HCT116 (cell line): ENCODE measurements around the gene ACOX3. TPM values are rescaled to one million over a fixed set of nuclear protein-coding genes. Genes with fewer than 3 reads are reported as not detected.

Experiments
- ATAC-seq: fragments of 200-7000 bp; cut with Tn5 transposase; 2 replicates; pipeline ENCODE4 v1.9.1; 2020; ENCODE audit warnings: mild to moderate bottlenecking, moderate library complexity
- BruUV-seq: library from RNA; stranded (reverse); fragments of 400-500 nt; replicated peaks from 2 replicates; lab custom pipeline; 2021; lab: Mats Ljungman, UMichigan
- CTCF ChIA-PET: fragments of 300-600 bp; sonication (Branson Sonifier 250); formaldehyde crosslinking; loops from one replicate; lab custom pipeline; 2021; ENCODE audit warnings: antibody characterized with exemption; lab: Charles Lee
- POLR2A ChIA-PET: fragments of 300-600, 350-600 bp; sonication (Branson Sonifier 250); formaldehyde crosslinking; loops from one replicate; lab custom pipeline; 2021; ENCODE audit warnings: antibody characterized with exemption; lab: Charles Lee
- RAD21 ChIA-PET, 2 experiments: fragments of 300-600 bp; sonication (Branson Sonifier 250); formaldehyde crosslinking; loops; one replicate each; lab custom pipeline; 2023; ENCODE audit warnings: low total read pairs in 2 of 2; ENCODE audit not compliant: uncharacterized antibody in 2 of 2, unreplicated experiment in 2 of 2, low non-redundant PET in 1 of 2; lab: Charles Lee
- DNase-seq: peaks from one replicate; pipeline ENCODE4 v3.0.0-alpha.2; 2010; ENCODE audit warnings: low read depth, low spot score
- H2AFZ ChIP-seq: fragments of 200-600 bp; shearing (Covaris generic), sonication (generic); 2 replicates; pipeline ENCODE4 v1.6.1; 2017; ENCODE audit warnings: low read depth, mixed run types, mixed read lengths, antibody characterized with exemption, low read length; ENCODE audit not compliant: poor library complexity, severe bottlenecking
- H3K27ac ChIP-seq: 2 replicates; pipeline ENCODE4 v1.5.1; 2012; ENCODE audit warnings: low read depth, low read length
- H3K27me3 ChIP-seq: fragments of 200-600 bp; sonication (generic); 2 replicates; pipeline ENCODE4 v1.6.1; 2016; ENCODE audit warnings: mixed run types, low read length, mixed read lengths; ENCODE audit not compliant: insufficient read depth
- H3K36me3 ChIP-seq, 2 experiments: fragments of 200-500 bp in 1 of 2; fragments of 200-600 bp in 1 of 2; sonication (Bioruptor generic) in 1 of 2; sonication (generic) in 1 of 2; 2 replicates each; pipeline versions ENCODE4 v1.5.1 to v1.6.1; 2014 to 2016; ENCODE audit warnings: low read length in 2 of 2, inconsistent platforms in 1 of 2, mixed read lengths in 1 of 2, mixed run types in 1 of 2; ENCODE audit not compliant: insufficient read depth in 2 of 2, control insufficient read depth in 1 of 2
- H3K4me1 ChIP-seq, 2 experiments: fragments of 200-600 bp in 1 of 2; sonication (generic) in 1 of 2; 2 replicates each; pipeline versions ENCODE4 v1.5.1 to v1.6.1; 2012 to 2017; ENCODE audit warnings: low read length in 2 of 2, inconsistent platforms in 1 of 2, mild to moderate bottlenecking in 1 of 2, mixed read lengths in 1 of 2, mixed run types in 1 of 2, moderate library complexity in 1 of 2; ENCODE audit not compliant: insufficient read depth in 2 of 2, control insufficient read depth in 1 of 2
- H3K4me2 ChIP-seq: fragments of 200-600 bp; sonication (generic); 2 replicates; pipeline ENCODE4 v1.6.1; 2017; ENCODE audit warnings: mixed run types, low read length, mixed read lengths
- H3K4me3 ChIP-seq, 2 experiments: fragments of 200-600 bp in 1 of 2; sonication (generic) in 1 of 2; replicated peaks in 1 of 2; 2 replicates each; pipeline ENCODE4 v1.5.1; 2011 to 2016; ENCODE audit warnings: low read length in 2 of 2, control low read depth in 1 of 2, low read depth in 1 of 2, mild to moderate bottlenecking in 1 of 2, mixed read lengths in 1 of 2, mixed run types in 1 of 2
- H3K79me2 ChIP-seq: fragments of 200-600 bp; sonication (generic); 2 replicates; pipeline ENCODE4 v1.6.1; 2017; ENCODE audit warnings: mild to moderate bottlenecking, mixed run types, low read length, moderate library complexity, mixed read lengths; ENCODE audit not compliant: insufficient read depth
- H3K9ac ChIP-seq: fragments of 200-600 bp; sonication (generic); 2 replicates; pipeline ENCODE4 v1.6.1; 2016; ENCODE audit warnings: low read length, mixed read lengths
- H3K9me2 ChIP-seq: fragments of 200-600 bp; sonication (generic), shearing (Covaris generic); 2 replicates; pipeline ENCODE4 v1.6.1; 2017; ENCODE audit warnings: mixed run types, mild to moderate bottlenecking, moderate library complexity; ENCODE audit not compliant: insufficient read depth
- H3K9me3 ChIP-seq, 2 experiments: fragments of 200-500 bp in 1 of 2; fragments of 200-600 bp in 1 of 2; sonication (Bioruptor generic) in 1 of 2; sonication (generic) in 1 of 2; 2 replicates each; pipeline ENCODE4 v1.6.1; 2014 to 2017; ENCODE audit warnings: low read length in 2 of 2, mixed read lengths in 2 of 2, inconsistent platforms in 1 of 2, low read depth in 1 of 2, mild to moderate bottlenecking in 1 of 2, mixed run types in 1 of 2, moderate library complexity in 1 of 2; ENCODE audit not compliant: control insufficient read depth in 1 of 2, insufficient read depth in 1 of 2
- H4K20me1 ChIP-seq: fragments of 200-600 bp; sonication (generic), shearing (Covaris generic); 2 replicates; pipeline ENCODE4 v1.6.1; 2017; ENCODE audit warnings: mixed run types, mild to moderate bottlenecking, moderate library complexity; ENCODE audit not compliant: insufficient read depth
- CBX3 ChIP-seq: IDR thresholded peaks from 2 replicates; pipeline ENCODE4 v1.6.1; 2012; ENCODE audit warnings: low read depth
- CTCF ChIP-seq, 3 experiments: fragments of 200-600 bp in 1 of 3; sonication (generic) in 1 of 3; IDR thresholded peaks in 2 of 3; conservative IDR thresholded peaks in 1 of 3; 2 replicates each; pipeline ENCODE4 v1.5.1; 2012 to 2017; ENCODE audit warnings: low read depth in 2 of 3, low read length in 2 of 3, antibody characterized with exemption in 1 of 3, borderline replicate concordance in 1 of 3, control low read depth in 1 of 3, mild to moderate bottlenecking in 1 of 3, mixed read lengths in 1 of 3, mixed run types in 1 of 3, moderate library complexity in 1 of 3; ENCODE audit not compliant: insufficient read depth in 1 of 3
- ELF1 ChIP-seq: IDR thresholded peaks from 2 replicates; pipeline ENCODE4 v1.6.1; 2012; ENCODE audit warnings: low read depth, borderline replicate concordance
- POLR2A ChIP-seq: IDR thresholded peaks from 2 replicates; pipeline ENCODE4 v1.7.0; 2011; ENCODE audit warnings: borderline replicate concordance; ENCODE audit not compliant: insufficient read depth, insufficient read length; ENCODE audit errors: extremely low read depth
- YY1 ChIP-seq: IDR thresholded peaks from 2 replicates; pipeline ENCODE4 v1.6.1; 2011; ENCODE audit warnings: low read length, low read depth, moderate library complexity, mild to moderate bottlenecking; ENCODE audit not compliant: insufficient replicate concordance; ENCODE audit errors: extremely low read depth
- ZFX ChIP-seq: fragments of 450-650 bp; IDR thresholded peaks from 2 replicates; pipeline ENCODE4 v1.6.1; 2017
- ZNF274 ChIP-seq: fragments of 200-500 bp; sonication (Bioruptor generic); IDR thresholded peaks from 2 replicates; pipeline ENCODE4 v1.6.1; 2014; ENCODE audit warnings: mild to moderate bottlenecking, low read depth, low read length, inconsistent platforms
- intact Hi-C: fragments of 100-400 bp; cut with micrococcal nuclease; formaldehyde crosslinking; loops from 2 replicates; pipeline ENCODE4 v1.10.0; 2022
- total RNA-seq: library from RNA; stranded (reverse); gene quantifications from one replicate; pipeline ENCODE4 v1.2.1, GENCODE V29; 2021; ENCODE audit not compliant: unreplicated experiment
- TF ChIP-seq, protein P1 (sequence below): IDR thresholded peaks from 2 replicates; pipeline ENCODE4 v1.6.1; 2012; ENCODE audit warnings: low read depth
- TF ChIP-seq, protein P2 (sequence below): IDR thresholded peaks from 2 replicates; pipeline ENCODE4 v1.6.1; 2012

ACOX3 gene
- total RNA-seq, 1 experiment from 2014 or later = 16.9 TPM

- CTCF ChIA-PET = no interaction called here
- Histone ChIP-seq H3K36me3 (no peaks in the 10 kb centered on the region), H2AFZ (no peak overlapping the region), H3K9me3 (no peaks in the 10 kb centered on the region), H3K9me2 (no peaks in the 10 kb centered on the region), H3K27me3 (no peaks in the 10 kb centered on the region), H4K20me1 (no peaks in the 10 kb centered on the region), H3K27ac (no peak overlapping the region), H3K9ac (no peak overlapping the region), H3K4me2 (no peak overlapping the region), H3K4me1 (peaks cover 0 to 19% of the 10 kb centered on the region in 2 experiments; a peak in 2 of 4 replicates), H3K4me3 (no peak overlapping the region), H3K79me2 (no peaks in the 10 kb centered on the region)
- no TSS peak for BruUV-seq
- no peak for TF ChIP-seq ELF1
- TF ChIP-seq, protein P1, sequence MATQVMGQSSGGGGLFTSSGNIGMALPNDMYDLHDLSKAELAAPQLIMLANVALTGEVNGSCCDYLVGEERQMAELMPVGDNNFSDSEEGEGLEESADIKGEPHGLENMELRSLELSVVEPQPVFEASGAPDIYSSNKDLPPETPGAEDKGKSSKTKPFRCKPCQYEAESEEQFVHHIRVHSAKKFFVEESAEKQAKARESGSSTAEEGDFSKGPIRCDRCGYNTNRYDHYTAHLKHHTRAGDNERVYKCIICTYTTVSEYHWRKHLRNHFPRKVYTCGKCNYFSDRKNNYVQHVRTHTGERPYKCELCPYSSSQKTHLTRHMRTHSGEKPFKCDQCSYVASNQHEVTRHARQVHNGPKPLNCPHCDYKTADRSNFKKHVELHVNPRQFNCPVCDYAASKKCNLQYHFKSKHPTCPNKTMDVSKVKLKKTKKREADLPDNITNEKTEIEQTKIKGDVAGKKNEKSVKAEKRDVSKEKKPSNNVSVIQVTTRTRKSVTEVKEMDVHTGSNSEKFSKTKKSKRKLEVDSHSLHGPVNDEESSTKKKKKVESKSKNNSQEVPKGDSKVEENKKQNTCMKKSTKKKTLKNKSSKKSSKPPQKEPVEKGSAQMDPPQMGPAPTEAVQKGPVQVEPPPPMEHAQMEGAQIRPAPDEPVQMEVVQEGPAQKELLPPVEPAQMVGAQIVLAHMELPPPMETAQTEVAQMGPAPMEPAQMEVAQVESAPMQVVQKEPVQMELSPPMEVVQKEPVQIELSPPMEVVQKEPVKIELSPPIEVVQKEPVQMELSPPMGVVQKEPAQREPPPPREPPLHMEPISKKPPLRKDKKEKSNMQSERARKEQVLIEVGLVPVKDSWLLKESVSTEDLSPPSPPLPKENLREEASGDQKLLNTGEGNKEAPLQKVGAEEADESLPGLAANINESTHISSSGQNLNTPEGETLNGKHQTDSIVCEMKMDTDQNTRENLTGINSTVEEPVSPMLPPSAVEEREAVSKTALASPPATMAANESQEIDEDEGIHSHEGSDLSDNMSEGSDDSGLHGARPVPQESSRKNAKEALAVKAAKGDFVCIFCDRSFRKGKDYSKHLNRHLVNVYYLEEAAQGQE = no peak
- no peak for TF ChIP-seq CBX3
- TF ChIP-seq POLR2A = no peak
- TF ChIP-seq CTCF (IDR thresholded peaks at IDR 0.05 in 2 of 3, conservative IDR thresholded peaks at IDR 0.05 in 1 of 3; ENCODE audit: borderline replicate concordance in 1 of 3, insufficient read depth in 1 of 3, low read depth in 2 of 3, low read length in 2 of 3) = no peak
- TF ChIP-seq YY1 = no peak
- TF ChIP-seq, protein P2, sequence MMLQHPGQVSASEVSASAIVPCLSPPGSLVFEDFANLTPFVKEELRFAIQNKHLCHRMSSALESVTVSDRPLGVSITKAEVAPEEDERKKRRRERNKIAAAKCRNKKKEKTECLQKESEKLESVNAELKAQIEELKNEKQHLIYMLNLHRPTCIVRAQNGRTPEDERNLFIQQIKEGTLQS = no peak
- no peak for TF ChIP-seq ZFX
- no peak for TF ChIP-seq ZNF274
- POLR2A ChIA-PET = no interaction called here
- intact Hi-C loops = no loop called here
- DNase-seq = no peak
- RAD21 ChIA-PET = no interaction called here
- ATAC-seq = no peak
These were observed 88.0 kb downstream of the ACOX3 start for GRCh38 chr4:8352368-8353157.
